BLaER1 (cell line): ENCODE measurements around the gene KMT5B.

Experiments used
- H3K27ac ChIP-seq: shearing (Covaris generic); formaldehyde crosslinking; 2 replicates; pipeline ENCODE4 v1.8.1; 2022
- H3K27me3 ChIP-seq: shearing (Covaris generic); formaldehyde crosslinking; 2 replicates; pipeline ENCODE4 v1.8.1; 2022
- H3K36me3 ChIP-seq: shearing (Covaris generic); formaldehyde crosslinking; 2 replicates; pipeline ENCODE4 v1.8.1; 2022
- H3K4me1 ChIP-seq: shearing (Covaris generic); formaldehyde crosslinking; 2 replicates; pipeline ENCODE4 v1.8.1; 2022
- H3K4me2 ChIP-seq: shearing (Covaris generic); formaldehyde crosslinking; 2 replicates; pipeline ENCODE4 v1.8.1; 2022
- H3K4me3 ChIP-seq: shearing (Covaris generic); formaldehyde crosslinking; 2 replicates; pipeline ENCODE4 v1.8.1; 2022
- H3K9ac ChIP-seq: shearing (Covaris generic); formaldehyde crosslinking; 2 replicates; pipeline ENCODE4 v1.8.1; 2022
- H3K9me3 ChIP-seq: shearing (Covaris generic); formaldehyde crosslinking; 2 replicates; pipeline ENCODE4 v1.8.1; 2022
- H4K20me1 ChIP-seq: shearing (Covaris generic); formaldehyde crosslinking; 2 replicates; pipeline ENCODE4 v1.8.1; 2022
- Cebpa-rat ChIP-seq: shearing (Covaris generic); IDR thresholded peaks from 2 replicates; pipeline ENCODE4 v1.8.1; 2022

Gene KMT5B

DNA sequence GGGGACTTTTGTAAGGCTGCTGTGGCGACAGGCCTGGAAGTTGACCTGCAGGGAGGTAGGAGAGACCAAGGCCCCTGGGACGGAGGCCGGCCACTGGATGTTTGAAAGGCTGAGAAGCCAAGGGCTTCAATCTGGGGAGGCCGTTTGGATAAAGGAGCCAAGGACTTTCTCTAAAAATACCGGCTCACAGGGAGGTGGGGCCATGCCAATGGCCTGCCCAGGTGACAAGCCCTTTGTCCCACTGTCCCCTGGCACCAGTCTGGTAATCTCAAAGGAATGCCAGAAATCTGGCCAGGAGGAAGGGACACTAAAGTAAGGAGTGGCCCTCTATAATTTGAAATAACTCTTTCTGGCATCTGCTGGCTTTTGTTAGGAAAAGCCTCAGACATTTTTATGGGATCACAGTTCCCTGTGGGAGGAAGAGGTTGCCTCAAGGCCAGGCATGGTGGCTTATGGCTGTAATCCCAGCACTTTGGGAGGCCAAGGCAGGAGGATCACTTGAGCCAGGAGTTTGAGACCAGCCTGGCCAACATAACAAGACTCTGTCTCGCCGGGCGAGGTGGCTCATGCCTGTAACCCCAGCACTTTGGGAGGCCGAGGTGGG is 90.1 kb downstream of the KMT5B start:
- no peaks in the 10 kb centered on the region for H3K36me3 ChIP-seq
- no peak overlapping the region for H3K27ac ChIP-seq
- peaks cover 31% of the 10 kb centered on the region for H3K4me1 ChIP-seq
- H3K9ac ChIP-seq, result no peak overlapping the region
- no peak overlapping the region for H3K4me2 ChIP-seq
- no peak for TF ChIP-seq Cebpa-rat
- no peaks in the 10 kb centered on the region for H3K27me3 ChIP-seq
- peaks cover 24% of the 10 kb centered on the region for H4K20me1 ChIP-seq
- H3K9me3 ChIP-seq, result no peaks in the 10 kb centered on the region
- H3K4me3 ChIP-seq, result no peak overlapping the region

DNA sequence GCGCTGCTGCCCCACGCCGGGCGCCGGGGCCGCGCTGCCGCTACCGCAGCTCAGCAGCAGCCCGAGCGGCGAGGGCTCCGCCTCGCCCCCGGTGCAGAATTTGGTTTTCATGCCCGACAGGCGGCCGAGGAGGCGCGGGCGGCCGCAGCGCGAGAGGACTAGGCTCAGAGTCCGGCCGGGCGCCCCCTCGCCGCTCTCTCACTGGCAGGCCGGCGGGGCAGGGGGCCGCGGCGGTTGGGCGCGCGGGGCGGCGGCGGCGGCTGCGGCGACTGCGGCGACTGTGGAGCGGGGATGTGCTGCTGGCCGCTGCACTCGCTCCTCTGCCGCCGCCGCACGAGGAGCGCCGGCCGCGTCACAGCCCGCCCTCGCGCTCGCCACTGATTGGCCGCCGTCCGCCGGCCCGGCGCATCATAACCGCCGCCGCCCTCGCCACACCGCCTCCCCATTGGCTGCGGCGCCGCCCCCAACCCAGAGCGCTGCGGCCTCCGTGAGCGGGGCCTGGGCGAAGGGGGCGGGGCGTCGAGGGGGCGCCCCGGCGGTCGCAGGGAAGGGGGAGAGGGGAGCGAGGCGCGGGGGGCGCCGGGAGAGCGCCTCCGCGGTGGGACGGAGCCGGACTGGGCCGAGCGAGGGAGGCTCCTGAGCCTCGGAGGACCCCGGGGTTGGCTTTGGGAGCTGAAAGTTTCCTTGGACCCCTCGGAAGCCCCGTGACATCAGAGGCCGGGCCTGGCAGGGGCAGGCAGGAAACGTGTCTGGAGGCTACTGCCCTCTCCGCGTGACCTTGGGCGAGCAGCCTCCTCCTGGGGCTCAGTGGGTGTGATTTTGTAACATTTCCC is 91.8 kb downstream of the KMT5B start, which contains the start of gene CHKA:
CHKA (minus strand) TSS at position 322 of the 833 bp plus-strand sequence; CDS start at position 111, 211 bp downstream.
- no peaks in the 10 kb centered on the region for H3K9me3 ChIP-seq
- peaks cover 38% of the 10 kb centered on the region for H3K4me1 ChIP-seq
- H3K4me3 ChIP-seq, result peak within 1 kb of the TSS; percentile 90
- H3K4me2 ChIP-seq, result peak within 1 kb of the TSS; percentile 97
- H3K36me3 ChIP-seq, result peaks cover 9% of the 10 kb centered on the region
- TF ChIP-seq Cebpa-rat, result no peak
- H3K27me3 ChIP-seq, result no peaks in the 10 kb centered on the region
- H3K9ac ChIP-seq, result peak within 1 kb of the TSS; percentile 89
- H4K20me1 ChIP-seq, result peaks cover 42% of the 10 kb centered on the region
- peak within 1 kb of the TSS; percentile 90 for H3K27ac ChIP-seq

DNA sequence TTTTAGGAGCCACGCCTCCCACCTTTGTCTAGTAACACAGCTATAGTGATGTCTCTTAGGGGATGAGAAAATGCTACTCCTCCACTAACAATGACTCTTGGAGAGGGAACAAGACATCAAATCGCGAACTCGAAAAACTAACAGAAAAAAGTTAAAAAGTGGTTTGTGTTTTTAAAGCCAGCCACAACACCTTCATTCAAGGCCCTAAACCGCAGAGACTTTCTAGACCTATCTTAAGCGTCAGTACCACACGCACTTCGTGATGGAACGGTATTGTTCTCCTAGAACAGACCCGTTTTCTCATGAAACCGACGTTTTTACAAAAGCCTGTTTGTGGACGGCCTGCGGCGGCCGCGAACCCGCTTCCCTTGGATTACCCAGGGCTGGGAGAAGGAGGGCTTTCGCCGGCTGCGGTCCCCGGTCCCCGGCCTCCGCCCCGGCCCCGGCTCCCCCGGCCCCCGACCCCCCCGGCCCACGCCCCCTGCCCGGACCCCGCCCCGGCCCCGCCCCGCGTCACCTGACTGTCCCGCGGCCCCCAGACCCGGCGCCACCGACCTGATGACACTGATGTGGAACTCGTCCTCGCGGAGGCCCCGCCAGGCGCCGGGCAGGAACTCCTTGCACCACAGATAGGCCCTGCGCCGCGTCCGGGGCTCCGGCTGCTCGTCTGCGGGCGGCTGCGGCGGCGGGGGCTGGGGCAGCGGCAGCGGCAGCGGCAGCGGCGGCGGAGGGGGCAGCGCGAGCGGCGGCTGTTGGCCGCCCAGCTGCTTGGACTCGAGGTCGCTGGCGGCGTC is 92.6 kb downstream of the KMT5B start:
- Histone ChIP-seq H4K20me1 (peaks cover 50% of the 10 kb centered on the region), H3K9me3 (no peaks in the 10 kb centered on the region), H3K9ac (peak overlapping the region; percentile 89), H3K27me3 (no peaks in the 10 kb centered on the region), H3K4me2 (peak overlapping the region; percentile 97), H3K36me3 (peaks cover 15% of the 10 kb centered on the region), H3K27ac (peak overlapping the region; percentile 90), H3K4me1 (peaks cover 38% of the 10 kb centered on the region), H3K4me3 (peak overlapping the region; percentile 90)
- no peak for TF ChIP-seq Cebpa-rat

DNA sequence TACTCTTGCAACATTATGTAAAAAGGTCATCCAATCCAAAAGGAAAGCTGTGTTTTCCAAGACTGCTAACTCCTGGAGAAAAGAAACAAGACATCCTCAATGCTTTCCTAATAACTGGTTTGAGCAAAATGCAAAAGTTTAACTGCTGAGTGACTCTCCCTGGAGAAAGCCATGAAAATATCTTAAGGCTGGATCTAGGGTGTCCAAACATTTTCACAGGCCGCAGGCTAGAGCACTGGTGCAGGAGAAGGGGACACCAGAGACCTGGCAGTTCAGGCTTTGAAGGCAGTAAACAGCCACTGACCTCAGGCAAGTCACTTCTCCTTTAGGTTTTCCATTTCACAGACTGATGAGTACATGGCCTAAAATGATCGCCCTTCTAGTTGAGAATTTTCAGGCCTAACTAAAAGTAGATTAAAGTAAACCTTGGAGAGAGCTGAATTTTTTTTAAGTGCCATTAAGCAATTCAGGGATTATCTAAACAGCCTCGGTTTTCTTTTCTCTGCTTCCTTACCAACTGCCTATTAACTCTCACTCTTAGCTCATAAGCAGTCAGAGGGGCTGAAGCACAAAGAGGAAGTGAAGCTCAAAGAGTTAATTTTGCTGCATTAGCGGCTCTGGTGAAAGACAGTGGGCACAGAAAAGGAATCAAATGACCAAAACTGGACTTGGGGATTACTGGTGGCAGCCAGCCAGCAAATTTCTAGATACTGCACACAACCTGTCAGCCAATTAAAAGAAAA is 94.2 kb downstream of the KMT5B start:
- Histone ChIP-seq H3K4me1 (peaks cover 38% of the 10 kb centered on the region), H3K27ac (peak overlapping the region; percentile 28; the same call in 1 of the 2 replicates), H4K20me1 (peaks cover 66% of the 10 kb centered on the region), H3K9me3 (no peaks in the 10 kb centered on the region), H3K9ac (peak overlapping the region; percentile 77; the same call in 1 of the 2 replicates), H3K4me3 (peak overlapping the region; percentile 90), H3K27me3 (no peaks in the 10 kb centered on the region), H3K36me3 (peaks cover 22% of the 10 kb centered on the region), H3K4me2 (peak overlapping the region; percentile 93)
- no peak for TF ChIP-seq Cebpa-rat

DNA sequence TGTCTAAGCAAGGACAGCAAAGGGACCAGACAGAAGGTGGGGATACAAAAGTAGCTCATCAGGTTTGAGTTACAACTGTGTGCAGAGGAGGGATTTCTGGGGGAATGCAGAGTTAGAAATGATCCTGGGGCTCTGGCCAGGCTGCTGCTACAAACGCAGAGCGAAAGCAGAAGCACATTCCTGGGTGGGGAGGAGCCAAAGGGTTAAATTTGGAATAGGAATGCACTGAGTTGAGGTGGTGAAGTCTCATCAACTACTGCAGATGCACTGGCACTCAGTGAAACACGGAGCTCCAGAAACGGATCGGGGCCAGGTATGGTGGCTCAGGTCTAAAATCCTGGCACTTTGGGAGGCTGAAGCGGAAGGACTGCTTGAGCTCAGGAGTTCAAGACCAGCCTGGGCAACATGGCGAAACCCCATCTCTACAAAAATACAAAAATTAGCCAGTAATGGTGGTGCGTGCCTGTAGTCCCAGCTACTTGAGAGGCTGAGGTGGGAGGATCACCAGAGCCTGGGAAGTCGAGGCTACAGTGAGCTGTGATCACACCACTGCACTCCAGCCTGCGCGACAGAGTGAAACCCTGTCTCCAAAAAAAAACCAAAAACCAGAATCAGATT is 95.1 kb downstream of the KMT5B start:
- TF ChIP-seq Cebpa-rat, result no peak
- Histone ChIP-seq H3K36me3 (peaks cover 28% of the 10 kb centered on the region), H3K27ac (no peak overlapping the region), H3K27me3 (no peaks in the 10 kb centered on the region), H3K9ac (no peak overlapping the region; the same call in 1 of the 2 replicates), H3K9me3 (no peaks in the 10 kb centered on the region), H3K4me2 (peak overlapping the region; percentile 93), H3K4me3 (no peak overlapping the region), H4K20me1 (peaks cover 75% of the 10 kb centered on the region), H3K4me1 (peaks cover 38% of the 10 kb centered on the region)

DNA sequence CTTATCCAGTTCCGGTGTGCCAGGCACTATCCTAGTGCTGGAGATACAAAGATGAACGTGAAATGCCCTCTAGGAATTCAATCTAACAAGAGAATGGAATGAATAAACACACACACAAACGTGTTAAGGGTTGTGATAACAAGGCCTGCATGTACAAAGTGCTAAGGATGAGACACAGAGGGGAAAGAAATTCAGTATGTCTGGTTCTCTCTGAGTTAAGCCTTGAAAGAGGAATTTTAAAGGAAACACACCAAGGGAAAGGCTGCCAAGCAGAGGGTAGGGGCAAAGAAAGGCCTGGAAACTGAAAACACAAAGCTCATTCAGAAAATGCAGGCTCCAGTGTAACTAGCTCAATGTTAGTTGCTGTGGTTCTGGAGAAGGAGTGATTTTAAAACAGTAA is 96.1 kb downstream of the KMT5B start:
- no peak for TF ChIP-seq Cebpa-rat
- Histone ChIP-seq H3K27ac (no peak overlapping the region), H3K9me3 (no peaks in the 10 kb centered on the region), H3K4me3 (no peak overlapping the region), H3K4me2 (no peak overlapping the region), H3K36me3 (peaks cover 28% of the 10 kb centered on the region), H4K20me1 (peaks cover 85% of the 10 kb centered on the region), H3K9ac (no peak overlapping the region), H3K4me1 (peaks cover 34% of the 10 kb centered on the region), H3K27me3 (no peaks in the 10 kb centered on the region)

DNA sequence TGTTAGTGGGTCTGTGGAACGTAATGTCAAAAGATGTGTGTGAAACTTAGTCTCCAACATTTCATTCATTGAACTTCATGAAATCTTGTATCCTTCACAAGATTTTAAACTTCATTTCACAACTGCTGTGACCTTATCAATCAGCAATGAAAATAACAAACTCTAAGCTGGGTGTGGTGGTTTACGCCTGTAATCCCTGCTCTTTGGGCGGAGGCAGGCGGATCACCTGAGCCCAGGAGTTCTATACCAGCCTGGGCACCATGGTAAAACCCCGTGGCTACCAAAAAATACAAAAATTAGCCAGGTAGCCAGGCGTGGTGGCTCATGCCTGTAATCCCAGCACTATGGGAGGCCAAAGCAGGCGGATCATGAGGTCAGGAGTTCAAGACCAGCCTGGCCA is 97.0 kb downstream of the KMT5B start:
- TF ChIP-seq Cebpa-rat, result no peak
- H3K36me3 ChIP-seq, result peaks cover 28% of the 10 kb centered on the region
- no peak overlapping the region for H3K27ac ChIP-seq
- no peak overlapping the region for H3K4me2 ChIP-seq
- no peaks in the 10 kb centered on the region for H3K27me3 ChIP-seq
- peaks cover 90% of the 10 kb centered on the region for H4K20me1 ChIP-seq
- peaks cover 29% of the 10 kb centered on the region for H3K4me1 ChIP-seq
- H3K9ac ChIP-seq, result no peak overlapping the region
- no peak overlapping the region for H3K4me3 ChIP-seq
- H3K9me3 ChIP-seq, result no peaks in the 10 kb centered on the region

DNA sequence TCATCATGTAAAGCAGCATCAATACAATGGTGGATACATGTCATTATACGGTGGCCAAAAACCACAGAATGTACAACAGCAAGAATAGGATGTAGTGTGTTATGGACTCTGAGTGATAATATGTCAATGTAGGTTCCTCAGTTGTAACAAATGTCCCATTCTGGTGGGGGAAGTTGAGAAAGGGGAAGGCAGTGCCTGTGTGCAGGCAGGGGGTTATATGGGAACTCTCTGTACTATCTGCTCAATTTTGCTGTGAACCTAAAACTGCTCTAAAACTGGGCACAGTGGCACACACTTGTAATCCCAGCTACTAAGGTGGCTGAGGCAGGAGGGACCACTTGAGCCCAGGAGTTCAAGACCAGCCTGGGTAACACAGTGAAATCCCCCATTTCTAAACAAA is 97.8 kb downstream of the KMT5B start:
- Histone ChIP-seq H3K4me2 (no peak overlapping the region), H3K4me1 (peaks cover 29% of the 10 kb centered on the region), H3K27ac (no peak overlapping the region), H3K4me3 (no peak overlapping the region), H3K9ac (no peak overlapping the region), H3K36me3 (peaks cover 28% of the 10 kb centered on the region), H3K27me3 (no peaks in the 10 kb centered on the region), H3K9me3 (no peaks in the 10 kb centered on the region), H4K20me1 (peaks cover 97% of the 10 kb centered on the region)
- TF ChIP-seq Cebpa-rat, result no peak

DNA sequence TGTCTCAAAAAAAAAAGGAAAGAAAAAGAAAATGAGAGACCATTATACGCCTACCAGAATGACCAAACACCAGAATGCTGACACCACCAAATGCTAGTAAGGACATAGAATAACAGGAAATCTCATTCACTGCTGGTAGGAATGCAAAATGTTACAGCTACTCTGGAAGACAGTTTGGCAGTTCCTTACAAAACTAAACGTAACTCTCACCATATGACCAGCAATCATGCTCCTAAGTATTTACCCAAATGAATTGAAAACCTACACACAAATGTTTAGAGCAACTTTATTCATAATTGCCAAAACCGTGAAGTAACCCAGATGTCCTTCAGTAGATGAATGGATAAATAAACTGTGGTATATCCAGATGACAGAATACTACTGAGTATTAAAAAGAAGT is 99.1 kb downstream of the KMT5B start:
- Histone ChIP-seq H3K36me3 (peaks cover 33% of the 10 kb centered on the region), H3K27me3 (no peaks in the 10 kb centered on the region), H3K9ac (no peak overlapping the region), H4K20me1 (peaks cover 96% of the 10 kb centered on the region), H3K9me3 (no peaks in the 10 kb centered on the region), H3K4me2 (no peak overlapping the region), H3K4me1 (peaks cover 17% of the 10 kb centered on the region), H3K4me3 (no peak overlapping the region), H3K27ac (no peak overlapping the region)
- no peak for TF ChIP-seq Cebpa-rat
